ENCODE results near the gene NUMBL.

Gene NUMBL

GRCh38 chr19:40685563-40685962 lies 4.9 kb downstream of the NUMBL start:
- Histone ChIP-seq H3K27me3 (ENCODE audit: insufficient read depth, low read depth) (no peaks in the 10 kb centered on the region), H3K79me2 (ENCODE audit: insufficient read depth, low read depth) (0 out of 2 replicates have a peak, but pooled peaks cover 5% of the 10 kb centered on the region), H3K36me3 (ENCODE audit: insufficient read depth) (no peaks in the 10 kb centered on the region), H3K4me1 (ENCODE audit: low read depth, poor library complexity, severe bottlenecking) (peaks cover 16% of the 10 kb centered on the region), H3K27ac (no peak overlapping the region), H4K20me1 (ENCODE audit: insufficient read depth) (no peaks in the 10 kb centered on the region), H3K4me2 (no peak overlapping the region), H3K4me3 (IDR thresholded peaks at IDR 0.05; ENCODE audit: insufficient read depth, low read depth, low read length) (no peak overlapping the region), H3K9ac (no peak overlapping the region), H2AFZ (ENCODE audit: low read depth) (no peak overlapping the region)
- TF ChIP-seq CTCF (conservative IDR thresholded peaks at IDR 0.05; ENCODE audit: low read depth, low read length), result no peak

GRCh38 chr19:40685016-40685526 lies 5.4 kb downstream of the NUMBL start:
- Histone ChIP-seq H3K27ac (no peak overlapping the region), H3K36me3 (ENCODE audit: insufficient read depth) (no peaks in the 10 kb centered on the region), H3K27me3 (ENCODE audit: insufficient read depth, low read depth) (no peaks in the 10 kb centered on the region), H3K79me2 (ENCODE audit: insufficient read depth, low read depth) (0 out of 2 replicates have a peak, but pooled peaks cover 4% of the 10 kb centered on the region), H3K9ac (no peak overlapping the region), H3K4me1 (ENCODE audit: low read depth, poor library complexity, severe bottlenecking) (peaks cover 16% of the 10 kb centered on the region), H3K4me2 (no peak overlapping the region), H3K4me3 (IDR thresholded peaks at IDR 0.05; ENCODE audit: insufficient read depth, low read depth, low read length) (no peak overlapping the region), H4K20me1 (ENCODE audit: insufficient read depth) (no peaks in the 10 kb centered on the region), H2AFZ (ENCODE audit: low read depth) (no peak overlapping the region)
- TF ChIP-seq CTCF (conservative IDR thresholded peaks at IDR 0.05; ENCODE audit: low read depth, low read length), result no peak

GRCh38 chr19:40684280-40684679 lies 6.2 kb downstream of the NUMBL start:
- Histone ChIP-seq H3K27me3 (ENCODE audit: insufficient read depth, low read depth) (no peaks in the 10 kb centered on the region), H3K27ac (no peak overlapping the region), H4K20me1 (ENCODE audit: insufficient read depth) (no peaks in the 10 kb centered on the region), H3K36me3 (ENCODE audit: insufficient read depth) (no peaks in the 10 kb centered on the region), H3K79me2 (ENCODE audit: insufficient read depth, low read depth) (no peaks in the 10 kb centered on the region), H2AFZ (ENCODE audit: low read depth) (no peak overlapping the region), H3K4me3 (IDR thresholded peaks at IDR 0.05; ENCODE audit: insufficient read depth, low read depth, low read length) (no peak overlapping the region), H3K9ac (no peak overlapping the region), H3K4me2 (no peak overlapping the region), H3K4me1 (ENCODE audit: low read depth, poor library complexity, severe bottlenecking) (peaks cover 8% of the 10 kb centered on the region)
- no peak for TF ChIP-seq CTCF (conservative IDR thresholded peaks at IDR 0.05; ENCODE audit: low read depth, low read length)

- Histone ChIP-seq H3K4me3 (IDR thresholded peaks at IDR 0.05; ENCODE audit: insufficient read depth, low read depth, low read length) (no peak overlapping the region), H3K79me2 (ENCODE audit: insufficient read depth, low read depth) (no peaks in the 10 kb centered on the region), H3K27me3 (ENCODE audit: insufficient read depth, low read depth) (no peaks in the 10 kb centered on the region), H4K20me1 (ENCODE audit: insufficient read depth) (no peaks in the 10 kb centered on the region), H3K4me2 (no peak overlapping the region), H3K36me3 (ENCODE audit: insufficient read depth) (no peaks in the 10 kb centered on the region), H2AFZ (ENCODE audit: low read depth) (no peak overlapping the region), H3K9ac (no peak overlapping the region), H3K4me1 (ENCODE audit: low read depth, poor library complexity, severe bottlenecking) (peaks cover under 1% of the 10 kb centered on the region), H3K27ac (no peak overlapping the region)
- no peak for TF ChIP-seq CTCF (conservative IDR thresholded peaks at IDR 0.05; ENCODE audit: low read depth, low read length)
Measured at GRCh38 chr19:40683437-40683836, 7.0 kb downstream of the NUMBL start.
